GF-D8 (cell line): Measurements from ENCODE around the gene KLF13.
"Not testable (repeated sequence)": the region's sequence is repeated elsewhere in the genome, so short reads cannot be mapped to it uniquely, and the experiment has no call there.

Source experiments
- DNase-seq: peaks from one replicate; lab custom pipeline; 2025; lab: John Stamatoyannopoulos, UW

KLF13 gene

GRCh38 chr15:31345606-31346366 is 19.2 kb downstream of the KLF13 start:
- DNase-seq = no peak

DNA sequence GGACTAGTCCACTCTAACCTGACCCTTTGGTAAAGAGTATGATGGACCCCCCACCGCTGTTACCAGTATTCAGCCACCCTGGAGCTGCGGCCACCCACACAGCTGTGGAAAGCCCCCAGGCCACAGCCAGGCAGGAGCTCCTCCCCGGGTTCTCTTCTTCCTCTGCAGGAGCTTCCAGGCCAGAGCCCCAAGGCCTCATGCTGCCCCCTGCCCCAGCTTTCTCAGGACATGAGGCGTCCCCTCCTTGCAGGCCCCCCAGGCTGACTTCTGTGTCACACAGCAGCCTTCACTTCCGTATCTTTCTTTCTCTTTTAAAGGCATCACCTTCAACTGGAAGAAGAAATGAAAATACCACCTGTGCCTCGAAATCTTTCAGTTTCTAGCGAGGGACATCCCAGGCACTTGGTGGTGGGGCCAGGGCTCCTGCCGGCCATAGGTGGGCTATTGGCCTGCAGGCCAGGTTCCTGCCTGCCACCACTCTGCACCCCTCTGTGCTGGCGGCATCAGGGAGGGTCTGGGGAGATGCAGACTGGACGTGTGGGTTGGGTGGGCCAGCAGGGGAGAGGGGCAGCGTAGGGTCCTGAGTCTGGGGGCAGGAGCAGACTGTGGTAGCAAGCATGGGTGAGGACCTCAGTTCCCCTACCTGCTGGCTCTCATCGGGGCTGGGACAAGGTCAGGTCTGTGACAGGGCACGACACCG is 19.9 kb downstream of the KLF13 start:
- DNase-seq = no peak

DNA sequence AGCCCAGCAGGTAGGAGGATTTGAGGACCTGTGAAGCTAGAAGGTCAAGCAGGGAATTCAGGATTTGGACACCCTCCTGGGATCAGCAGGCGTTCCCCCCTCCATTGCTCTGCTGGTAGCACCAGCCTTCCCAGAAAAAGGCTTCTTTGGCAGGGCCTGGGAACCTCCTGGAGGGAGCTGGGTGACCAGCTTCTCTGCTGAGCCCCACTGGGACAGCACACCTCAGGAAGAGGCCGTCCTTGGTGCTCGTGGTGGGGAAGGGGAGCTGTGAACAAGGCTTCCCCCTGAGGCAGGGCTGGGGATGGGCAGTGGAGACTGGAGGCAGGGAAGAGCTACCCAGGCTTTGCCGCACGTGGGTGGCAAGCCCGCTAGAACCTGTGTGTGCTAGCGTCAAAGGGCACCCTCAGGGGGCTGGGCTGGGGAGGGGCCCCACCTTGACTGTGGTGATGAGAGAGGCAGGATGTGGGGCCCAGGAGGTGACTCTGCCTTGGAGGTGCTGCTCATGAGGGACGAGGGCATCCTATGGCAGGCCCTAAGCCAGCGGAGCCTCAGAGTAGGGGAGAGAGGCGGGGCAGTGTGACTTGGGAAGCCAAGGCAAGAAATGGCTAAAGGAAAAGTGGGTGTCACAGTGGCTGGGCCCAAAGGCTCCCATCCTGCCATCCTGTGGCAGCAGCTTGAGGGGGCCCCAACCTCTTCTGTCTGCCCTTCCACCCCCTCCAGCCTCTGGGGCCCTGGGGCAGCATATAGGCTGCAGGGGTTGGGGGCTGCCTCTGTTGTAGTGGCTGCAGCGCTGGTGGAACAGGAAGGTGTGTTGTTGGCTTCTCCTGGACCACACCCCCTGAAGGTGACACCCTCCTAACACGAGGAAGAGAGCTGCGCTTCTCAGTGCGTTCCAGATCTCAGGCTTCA is 20.7 kb downstream of the KLF13 start:
- no peak for DNase-seq

DNA sequence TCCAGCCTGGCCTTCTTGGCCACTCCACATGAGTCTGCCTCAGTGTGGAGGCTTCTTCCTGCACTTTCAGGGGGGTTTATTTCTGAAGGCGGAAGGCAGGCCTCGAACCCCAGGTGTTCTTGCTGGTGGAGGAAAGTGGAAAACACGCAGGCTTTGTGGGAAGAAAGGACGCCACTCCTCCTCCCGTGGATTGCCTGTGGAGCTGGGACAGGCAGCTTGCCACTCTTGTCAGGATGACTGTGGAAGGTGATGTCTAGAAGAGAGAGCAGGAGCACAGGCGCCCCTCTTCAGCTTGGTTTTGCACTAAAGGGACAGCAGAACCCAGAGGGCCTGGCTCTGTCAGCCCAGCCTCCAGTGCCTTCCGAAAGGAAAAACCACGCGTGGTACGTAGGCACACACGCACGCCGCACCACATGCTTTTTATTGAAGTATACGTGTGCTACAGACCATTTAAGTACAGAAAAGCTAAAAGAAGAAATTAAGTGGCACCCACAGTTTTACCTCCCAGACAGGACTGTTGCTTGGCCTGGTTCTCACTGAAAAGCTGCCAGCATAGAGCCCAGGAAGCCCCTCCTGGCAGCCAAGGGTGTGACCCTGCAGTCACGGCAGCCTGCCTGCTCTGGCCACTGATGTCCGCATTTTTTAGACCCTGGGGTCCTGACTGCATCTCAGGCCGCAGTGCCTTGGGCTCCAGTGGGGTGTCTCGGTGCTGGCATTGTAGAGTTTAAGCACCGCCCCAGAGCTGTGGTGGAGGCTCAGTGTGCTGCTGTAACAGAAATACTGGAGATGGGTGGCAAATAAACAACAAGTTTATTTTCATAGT is 21.6 kb downstream of the KLF13 start:
- no peak for DNase-seq

GRCh38 chr15:31349233-31350141 is 22.9 kb downstream of the KLF13 start:
- DNase-seq = no peak

DNA sequence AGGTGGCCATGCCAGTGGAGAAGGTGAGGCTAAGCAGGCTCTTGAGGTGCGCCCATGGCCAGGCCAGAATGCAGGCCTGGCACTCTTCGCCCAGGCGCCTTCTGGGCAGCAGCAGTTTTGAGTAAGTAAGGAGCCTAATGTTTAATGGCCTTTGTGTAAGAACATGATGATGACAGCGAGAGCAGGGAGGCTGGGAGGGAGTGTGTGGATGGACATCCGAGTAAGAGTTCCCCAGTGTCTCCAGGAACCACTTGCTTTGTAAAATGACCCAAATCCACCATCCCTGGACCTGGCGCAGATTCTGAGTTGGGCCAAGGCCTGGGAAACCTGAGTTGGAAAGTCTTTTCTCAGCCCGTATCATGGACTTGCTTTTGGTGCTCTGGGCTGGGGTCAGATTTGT is 24.1 kb downstream of the KLF13 start:
- no peak for DNase-seq

DNA sequence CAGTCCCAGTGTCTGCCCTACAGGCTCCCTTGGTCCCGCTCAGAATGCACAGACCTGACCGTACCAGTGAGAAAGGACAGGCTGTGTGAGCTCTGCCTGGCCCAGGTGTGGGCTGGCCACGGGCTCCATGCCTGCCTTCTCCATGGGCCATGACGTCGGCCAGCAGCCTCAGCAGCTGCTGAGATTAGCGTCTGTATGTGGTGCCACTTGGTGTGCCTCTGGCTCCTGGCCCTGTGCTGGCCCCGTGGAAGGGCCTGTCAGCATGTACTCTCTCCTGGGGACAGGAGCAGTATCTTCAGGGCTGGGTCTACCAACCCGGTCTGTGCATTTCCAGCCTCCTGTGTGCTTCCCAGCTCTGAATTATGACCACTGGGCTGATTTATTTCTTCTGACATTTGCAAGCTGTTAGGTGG is 25.7 kb downstream of the KLF13 start:
- no peak for DNase-seq

- DNase-seq = no peak
Observed at GRCh38 chr15:31352911-31353811, 26.5 kb downstream of the KLF13 start.

GRCh38 chr15:31353931-31354330 is 27.3 kb downstream of the KLF13 start:
- DNase-seq = no peak

DNA sequence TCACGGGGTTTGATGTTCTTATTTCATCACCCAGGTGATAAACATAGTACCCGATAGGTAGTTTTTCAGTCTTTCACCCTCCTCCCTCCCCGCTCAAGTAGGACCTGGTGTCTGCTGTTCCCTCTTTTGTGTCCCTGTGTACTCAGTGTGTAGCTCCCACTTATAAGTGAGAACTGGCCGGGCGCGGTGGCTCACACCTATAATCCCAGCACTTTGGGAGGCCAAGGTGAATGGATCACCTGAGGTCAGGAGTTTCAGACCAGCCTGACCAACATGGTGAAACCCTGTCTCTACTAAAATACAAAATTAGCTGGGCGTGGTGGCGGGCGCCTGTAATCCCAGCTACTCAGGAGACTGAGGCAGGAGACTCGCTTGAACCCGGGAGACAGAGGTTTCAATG is 29.5 kb downstream of the KLF13 start:
- not testable (repeated sequence) for DNase-seq

DNA sequence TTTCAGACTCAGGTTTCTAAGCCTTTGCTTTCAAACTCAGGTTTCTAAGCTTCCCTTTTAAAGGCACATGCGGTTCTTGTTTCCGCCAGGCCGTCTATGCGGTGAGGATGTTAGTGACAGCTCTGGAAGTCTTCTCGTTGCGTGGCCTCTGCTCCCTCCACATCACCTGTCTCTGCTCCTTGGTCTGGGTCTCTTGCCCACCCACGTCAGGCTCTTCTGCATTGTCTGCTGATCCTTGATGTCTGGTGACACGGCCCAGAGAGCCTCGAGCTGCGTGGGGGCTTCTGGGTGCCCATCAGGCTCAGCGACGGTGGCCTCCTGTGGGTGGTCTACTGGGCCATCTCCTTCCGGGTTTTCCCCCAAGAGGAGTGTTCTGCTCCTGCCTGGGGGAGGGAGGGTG is 30.5 kb downstream of the KLF13 start:
- DNase-seq = peak; percentile 16

DNA sequence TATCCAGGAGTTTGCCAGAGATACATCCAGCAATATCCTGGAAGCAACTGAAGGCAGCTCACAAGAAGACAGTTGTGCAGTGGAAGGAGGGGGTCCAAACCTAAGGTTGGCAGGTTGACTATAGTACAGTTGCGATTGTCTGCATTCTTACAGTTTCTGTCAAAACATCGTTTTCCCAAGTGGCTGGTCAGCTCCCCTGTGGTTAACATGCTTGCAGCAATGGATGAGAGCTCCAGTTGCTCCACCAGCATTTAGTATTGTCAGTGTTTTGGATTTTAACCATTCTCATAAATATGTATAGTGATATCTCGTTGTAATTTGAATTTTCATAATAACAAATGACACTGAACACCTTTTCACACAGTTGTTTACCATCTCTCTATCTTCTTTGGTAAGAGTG is 31.5 kb downstream of the KLF13 start:
- no peak for DNase-seq

DNA sequence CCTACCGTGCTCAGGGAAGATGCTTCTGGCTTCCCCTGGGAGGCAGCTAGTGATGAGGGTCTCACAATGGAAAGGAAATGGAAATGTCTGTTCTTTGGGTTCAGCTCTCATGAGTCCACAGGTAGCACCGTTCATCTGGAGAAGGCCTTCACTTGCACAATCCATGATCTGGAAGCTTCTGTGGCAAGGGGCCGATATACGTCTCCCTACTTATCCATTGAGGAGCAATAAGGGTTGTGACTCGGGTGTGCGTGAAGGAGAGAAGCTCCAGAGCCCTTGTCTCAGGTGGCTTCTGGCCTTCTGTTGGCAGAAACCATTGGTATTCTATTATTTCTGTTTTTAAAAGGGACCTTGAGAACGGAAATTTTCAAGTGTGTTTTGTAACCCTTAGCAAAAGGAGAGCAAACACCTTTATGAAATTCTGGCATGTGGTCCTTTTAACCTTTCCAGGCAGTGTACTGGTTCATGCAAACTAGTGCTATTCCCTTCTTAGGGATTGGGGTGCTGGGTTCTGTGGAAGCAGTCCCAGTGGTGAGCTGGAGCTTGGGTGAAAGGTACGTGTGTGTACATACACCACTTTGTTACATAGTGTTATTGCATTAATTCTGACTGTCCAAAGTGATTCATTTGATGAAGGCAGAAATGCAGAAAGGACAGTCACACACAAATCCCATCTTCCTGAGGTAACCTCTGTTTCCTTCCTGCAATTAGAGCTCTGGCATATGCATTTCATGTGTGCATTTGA is 32.5 kb downstream of the KLF13 start:
- DNase-seq = no peak

GRCh38 chr15:31359702-31360111 is 33.1 kb downstream of the KLF13 start:
- no peak for DNase-seq

DNA sequence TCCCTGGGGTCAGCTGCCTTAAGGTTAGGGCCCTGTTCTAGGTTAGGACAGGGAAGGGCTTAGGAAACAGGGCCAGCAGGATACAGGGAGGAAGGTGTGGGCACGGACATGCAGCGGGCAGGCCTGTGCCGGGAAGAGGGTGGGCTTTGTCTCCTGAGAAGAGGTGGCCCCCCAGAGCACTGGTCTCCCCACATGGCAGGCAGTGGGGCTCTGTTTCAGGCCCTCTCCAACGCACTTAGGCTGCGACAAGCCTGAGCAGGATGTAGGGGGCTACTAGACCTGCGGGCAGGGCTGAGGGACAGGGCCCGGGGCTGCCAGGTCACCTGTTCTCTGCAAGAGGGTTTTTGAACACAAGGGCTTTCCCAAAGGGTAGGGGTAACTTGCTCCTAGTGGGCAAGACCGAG is 33.5 kb downstream of the KLF13 start:
- DNase-seq = no peak

DNA sequence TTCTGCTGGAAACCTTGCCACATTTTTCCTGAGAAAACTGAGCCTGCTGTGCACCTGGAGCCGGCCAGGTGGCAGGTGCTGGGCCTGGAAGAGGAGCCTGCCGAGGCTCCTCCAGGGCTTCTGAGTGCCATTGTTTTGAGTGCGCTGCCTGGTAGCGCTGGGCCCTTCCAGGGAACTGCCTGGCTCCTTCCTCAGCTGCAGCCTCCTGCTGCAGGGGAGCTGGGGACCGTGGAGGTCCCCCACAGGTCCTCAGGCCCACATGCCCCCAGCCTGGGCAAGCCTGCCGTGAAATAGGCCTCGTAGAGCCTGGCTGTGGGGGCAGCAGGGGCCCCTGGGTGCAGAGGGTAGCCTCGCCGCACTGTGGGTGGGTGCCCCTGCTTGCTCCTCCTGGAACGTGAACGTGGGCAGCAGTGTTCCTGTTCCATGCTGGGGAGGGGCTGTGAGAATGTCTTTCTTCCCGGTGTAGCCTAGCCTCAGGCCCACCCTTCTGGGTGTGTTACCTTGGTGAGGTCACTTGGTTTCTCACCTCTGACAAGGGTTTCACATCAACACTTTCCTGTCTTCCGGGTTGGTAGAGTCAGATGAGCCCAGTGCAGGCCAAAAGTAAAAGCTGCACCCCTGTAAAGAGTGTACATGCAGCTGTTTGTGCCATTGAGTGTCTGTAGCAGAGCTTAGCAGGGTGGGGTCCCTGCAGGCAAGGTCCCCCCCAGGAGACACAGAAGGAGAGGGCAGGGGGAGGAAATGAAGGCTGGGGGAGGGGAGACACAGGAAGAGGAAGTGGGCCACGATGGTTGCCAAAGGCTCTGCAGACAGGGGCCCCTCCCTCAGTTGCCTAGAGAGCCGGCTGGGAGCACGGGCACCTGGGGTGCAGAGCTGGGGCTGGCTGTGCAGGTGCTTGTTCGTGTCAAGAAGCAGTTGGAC is 34.5 kb downstream of the KLF13 start:
- peak; percentile 58 for DNase-seq

GRCh38 chr15:31361764-31362515 is 35.3 kb downstream of the KLF13 start:
- no peak for DNase-seq
